Measurements from ENCODE around the gene FMNL2. TPM values are rescaled to one million over a fixed set of nuclear protein-coding genes. Genes with fewer than 3 reads are reported as not detected.

FMNL2 gene
- total RNA-seq, 1 donor from 2014 or later = 6.1 TPM

GRCh38 chr2:152598975-152599759 lies 264.2 kb downstream of the FMNL2 start:
- no peak for ATAC-seq (ENCODE audit: poor library complexity)
- intact Hi-C loops (cut with DNase I) = no loop called here
- DNase-seq = no peak

GRCh38 chr2:152600051-152600657 lies 265.2 kb downstream of the FMNL2 start:
- DNase-seq (no peak), ATAC-seq (ENCODE audit: poor library complexity) (no peak)
- intact Hi-C loops (cut with DNase I) = no loop called here

- intact Hi-C loops (cut with DNase I) = no loop called here
- no peak for DNase-seq
- peak; percentile 51 for ATAC-seq (ENCODE audit: poor library complexity)
Observed at GRCh38 chr2:152600697-152601096, 265.7 kb downstream of the FMNL2 start.

GRCh38 chr2:152602750-152603149 lies 267.8 kb downstream of the FMNL2 start:
- no peak for DNase-seq
- intact Hi-C loops (cut with DNase I) = no loop called here
- ATAC-seq (ENCODE audit: poor library complexity) = no peak

- intact Hi-C loops (cut with DNase I) = no loop called here
- DNase-seq (no peak), ATAC-seq (ENCODE audit: poor library complexity) (no peak)
Observed at GRCh38 chr2:152603166-152603565, 268.2 kb downstream of the FMNL2 start.

- intact Hi-C loops (cut with DNase I) = no loop called here
- DNase-seq = no peak
- ATAC-seq (ENCODE audit: poor library complexity) = no peak
Observed at GRCh38 chr2:152606081-152606480, 271.1 kb downstream of the FMNL2 start.

- DNase-seq (no peak), ATAC-seq (ENCODE audit: poor library complexity) (no peak)
- intact Hi-C loops (cut with DNase I) = no loop called here
Observed at GRCh38 chr2:152606941-152607340, 272.0 kb downstream of the FMNL2 start.

GRCh38 chr2:152607793-152608300 lies 272.9 kb downstream of the FMNL2 start:
- intact Hi-C loops (cut with DNase I) = no loop called here
- no peak for ATAC-seq (ENCODE audit: poor library complexity)
- no peak for DNase-seq

- ATAC-seq (ENCODE audit: poor library complexity) = no peak
- intact Hi-C loops (cut with DNase I) = no loop called here
Observed at GRCh38 chr2:152609154-152609553, 274.2 kb downstream of the FMNL2 start.

GRCh38 chr2:152609699-152610098 lies 274.7 kb downstream of the FMNL2 start:
- ATAC-seq (ENCODE audit: poor library complexity) (no peak), DNase-seq (no peak)
- intact Hi-C loops (cut with DNase I) = loop anchor here (10.0 kb wide), 1 partner anchor 265 kb away; no protein-coding TSS in a partner anchor

More at GRCh38 chr2:152609154-152609553, 274.2 kb downstream of the FMNL2 start:
- DNase-seq = no peak

- DNase-seq (peak; percentile 51), ATAC-seq (ENCODE audit: poor library complexity) (peak; percentile 94)
- intact Hi-C loops (cut with DNase I) = loop anchor here (10.0 kb wide), 1 partner anchor 267 kb away; no protein-coding TSS in a partner anchor
Observed at GRCh38 chr2:152611458-152612231, 276.7 kb downstream of the FMNL2 start.

GRCh38 chr2:152613235-152613634 lies 278.3 kb downstream of the FMNL2 start:
- no peak for ATAC-seq (ENCODE audit: poor library complexity)
- DNase-seq = no peak
- intact Hi-C loops (cut with DNase I) = loop anchor here (10.0 kb wide), 1 partner anchor 268 kb away; no protein-coding TSS in a partner anchor

GRCh38 chr2:152615177-152615576 lies 280.2 kb downstream of the FMNL2 start:
- ATAC-seq (ENCODE audit: poor library complexity) = no peak
- intact Hi-C loops (cut with DNase I) = loop anchor here (10.0 kb wide), 1 partner anchor 270 kb away; no protein-coding TSS in a partner anchor

GRCh38 chr2:152617456-152618192 lies 282.6 kb downstream of the FMNL2 start:
- intact Hi-C loops (cut with DNase I) = loop anchor here (10.0 kb wide), 1 partner anchor 273 kb away; no protein-coding TSS in a partner anchor
- DNase-seq = no peak
- no peak for ATAC-seq (ENCODE audit: poor library complexity)

More at GRCh38 chr2:152615177-152615576, 280.2 kb downstream of the FMNL2 start:
- no peak for DNase-seq

- ATAC-seq (ENCODE audit: poor library complexity) (no peak), DNase-seq (no peak)
- intact Hi-C loops (cut with DNase I) = loop anchor here (10.0 kb wide), 1 partner anchor 273 kb away; no protein-coding TSS in a partner anchor
Observed at GRCh38 chr2:152618193-152618564, 283.2 kb downstream of the FMNL2 start.

- DNase-seq = no peak
- ATAC-seq (ENCODE audit: poor library complexity) = no peak
- intact Hi-C loops (cut with DNase I) = no loop called here
Observed at GRCh38 chr2:152620208-152620607, 285.2 kb downstream of the FMNL2 start.

GRCh38 chr2:152620985-152621384 lies 286.0 kb downstream of the FMNL2 start:
- DNase-seq (no peak), ATAC-seq (ENCODE audit: poor library complexity) (no peak)
- intact Hi-C loops (cut with DNase I) = no loop called here

- intact Hi-C loops (cut with DNase I) = no loop called here
- DNase-seq = no peak
- ATAC-seq (ENCODE audit: poor library complexity) = no peak
Observed at GRCh38 chr2:152622219-152622618, 287.2 kb downstream of the FMNL2 start.

Data from Right ventricle myocardium superior (tissue), 1 donor.